AG10803 (cell line): ENCODE measurements around the gene CHRNA3.

Experiments used
- DNase-seq: peaks from one replicate; pipeline ENCODE4 v3.0.0; 2010; ENCODE audit warnings: low read depth
- H3K4me3 ChIP-seq: 2 replicates; pipeline ENCODE4 v1.5.1; 2011; ENCODE audit warnings: mild to moderate bottlenecking, low read length, control low read depth
- CTCF ChIP-seq: conservative IDR thresholded peaks from 2 replicates; pipeline ENCODE4 v1.5.1; 2011; ENCODE audit warnings: mild to moderate bottlenecking, low read length, control low read depth, inconsistent platforms

CHRNA3 gene

GRCh38 chr15:78645009-78645408, 24.2 kb upstream of the CHRNA3 start:
- no peak overlapping the region for H3K4me3 ChIP-seq
- TF ChIP-seq CTCF: no peak
- no peak for DNase-seq

- TF ChIP-seq CTCF: no peak
Measured at GRCh38 chr15:78642331-78642730, 21.5 kb upstream of the CHRNA3 start.

GRCh38 chr15:78641749-78642275, 21.0 kb upstream of the CHRNA3 start:
- DNase-seq: no peak
- no peak overlapping the region for H3K4me3 ChIP-seq
- TF ChIP-seq CTCF: no peak

More at GRCh38 chr15:78642331-78642730, 21.5 kb upstream of the CHRNA3 start:
- DNase-seq: no peak
- H3K4me3 ChIP-seq: no peak overlapping the region

DNA sequence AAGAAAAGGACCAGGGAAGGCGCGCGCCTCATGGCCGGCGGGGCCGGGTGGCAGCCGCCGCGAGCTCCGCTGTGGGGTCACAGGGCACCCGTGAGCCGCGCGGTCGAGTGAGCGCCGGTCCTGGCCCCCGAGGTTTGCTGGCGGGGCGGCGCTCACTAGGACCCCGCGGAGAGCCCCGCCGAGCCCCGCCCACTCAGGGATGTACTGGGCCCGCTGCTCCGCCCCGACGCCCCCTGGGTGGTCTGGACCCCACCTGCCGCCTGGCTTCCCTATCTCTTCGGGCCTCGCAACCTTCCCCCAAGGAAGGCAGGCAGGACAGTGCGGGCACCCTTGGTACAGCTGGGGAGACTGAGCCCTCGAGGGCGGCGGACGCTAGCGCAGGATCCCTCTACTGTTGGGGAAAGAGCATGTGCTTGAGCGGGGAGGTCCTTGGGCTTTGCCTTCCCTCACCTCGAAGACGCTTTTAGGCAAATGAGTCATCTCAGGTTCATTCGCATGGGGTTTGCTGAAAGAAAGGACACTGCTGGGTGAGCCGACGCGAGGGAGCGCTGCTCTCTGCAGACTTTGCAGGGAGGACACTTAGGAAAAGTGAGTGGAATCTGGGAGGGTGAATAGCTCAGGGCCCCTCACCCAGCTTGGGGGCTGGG, 20.4 kb upstream of the CHRNA3 start, which contains the start of gene CHRNB4:
Gene CHRNB4, minus strand, starts transcription at position 109 of the 647 bp plus-strand sequence. Its CDS starts 77 bp downstream, at position 32.
- TF ChIP-seq CTCF: no peak
- H3K4me3 ChIP-seq: no peak within 1 kb of the TSS
- no peak for DNase-seq

DNA sequence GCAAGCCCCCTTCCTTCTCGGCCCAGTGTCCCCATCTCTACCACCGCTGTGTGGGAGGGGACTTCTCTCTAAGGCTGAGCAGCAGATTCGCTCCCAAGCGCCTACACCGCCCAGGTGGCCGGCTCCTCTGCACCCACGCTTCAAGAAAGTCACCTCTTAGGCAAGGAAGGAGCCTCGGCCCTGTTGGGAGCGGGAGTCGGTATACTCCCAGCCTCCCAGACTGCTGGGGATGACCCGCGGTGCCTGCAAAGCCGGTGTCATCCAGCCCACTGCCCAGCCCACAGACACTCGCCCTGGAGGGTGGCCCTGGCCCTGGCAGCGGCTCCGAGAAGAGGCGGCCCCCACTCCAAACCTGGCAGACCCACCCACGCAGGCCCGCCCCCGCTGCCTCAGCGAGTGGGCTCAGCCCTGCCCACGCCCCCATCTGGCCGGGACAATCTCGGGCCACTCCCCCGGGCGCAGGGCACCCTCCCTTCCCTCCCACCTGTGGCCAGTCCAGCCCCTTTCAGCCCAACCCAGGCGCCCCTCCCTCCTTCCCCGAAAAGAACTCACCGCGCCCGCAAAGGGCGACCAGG, 19.8 kb upstream of the CHRNA3 start:
- no peak for DNase-seq
- TF ChIP-seq CTCF: no peak
- H3K4me3 ChIP-seq: no peak overlapping the region

- H3K4me3 ChIP-seq: no peak overlapping the region
- TF ChIP-seq CTCF: peak; percentile 52
- DNase-seq: peak; percentile 8
Measured at GRCh38 chr15:78638658-78639314, 18.0 kb upstream of the CHRNA3 start.
